AG09309 (cell line): Measurements from ENCODE around the gene AOPEP.

Source experiments
- DNase-seq: peaks from one replicate; pipeline ENCODE4 v3.0.0-alpha.2; 2010; ENCODE audit warnings: low read depth
- H3K4me3 ChIP-seq: 2 replicates; pipeline ENCODE4 v1.5.1; 2011; ENCODE audit warnings: mild to moderate bottlenecking, low read depth, low read length, moderate library complexity; ENCODE audit not compliant: control insufficient read depth
- CTCF ChIP-seq: IDR thresholded peaks from 2 replicates; pipeline ENCODE4 v1.5.1; 2011; ENCODE audit warnings: mild to moderate bottlenecking, low read depth, low read length, inconsistent platforms; ENCODE audit not compliant: insufficient read depth, control insufficient read depth; ENCODE audit errors: missing control alignments

Gene AOPEP

GRCh38 chr9:95107001-95107749 lies 380.7 kb downstream of the AOPEP start:
- TF ChIP-seq CTCF, result no peak
- no peak overlapping the region for H3K4me3 ChIP-seq

GRCh38 chr9:95107976-95108375 lies 381.5 kb downstream of the AOPEP start:
- no peak for DNase-seq
- no peak overlapping the region for H3K4me3 ChIP-seq
- TF ChIP-seq CTCF, result no peak

More at GRCh38 chr9:95107001-95107749, 380.7 kb downstream of the AOPEP start:
- peak; percentile 68 for DNase-seq

GRCh38 chr9:95108777-95109176 lies 382.3 kb downstream of the AOPEP start:
- TF ChIP-seq CTCF, result no peak

GRCh38 chr9:95109456-95109855 lies 383.0 kb downstream of the AOPEP start:
- DNase-seq, result no peak
- TF ChIP-seq CTCF, result no peak
- H3K4me3 ChIP-seq, result no peak overlapping the region

More at GRCh38 chr9:95108777-95109176, 382.3 kb downstream of the AOPEP start:
- no peak overlapping the region for H3K4me3 ChIP-seq
- no peak for DNase-seq

- no peak overlapping the region for H3K4me3 ChIP-seq
- no peak for TF ChIP-seq CTCF
- DNase-seq, result no peak
Measured at GRCh38 chr9:95110921-95111525, 384.5 kb downstream of the AOPEP start.

- TF ChIP-seq CTCF, result no peak
- no peak for DNase-seq
- no peak overlapping the region for H3K4me3 ChIP-seq
Measured at GRCh38 chr9:95111716-95112115, 385.2 kb downstream of the AOPEP start.
